ENCODE measurements around the gene AIPL1. TPM values are rescaled to one million over a fixed set of nuclear protein-coding genes. Genes with fewer than 3 reads are reported as not detected.

Gene AIPL1
- total and polyA plus RNA-seq, 10 donors: 0.10 to 0.34 (median 0.26) TPM; not detected in 4

- WGBS, 5 donors: 82 to 89% (median 84%) methylated on average over 20 to 24 of the region's 24 CpGs
- TF ChIP-seq POLR2A (IDR thresholded peaks at IDR 0.05) (no peak), CTCF (IDR thresholded peaks at IDR 0.05 in 8 of 11, conservative IDR thresholded peaks at IDR 0.05 in 3 of 11) (no peak), POLR2AphosphoS5 (IDR thresholded peaks at IDR 0.05) (peak in 1 of 3 donors; percentile 15)
These were observed 28.9 kb upstream of the AIPL1 start for GRCh38 chr17:6463616-6464445.

GRCh38 chr17:6462692-6463091 is 27.8 kb upstream of the AIPL1 start:
- no peak overlapping the region for H3K4me3 ChIP-seq
- H3K9me3 ChIP-seq: no peaks in the 10 kb centered on the region
- TF ChIP-seq POLR2AphosphoS5 (IDR thresholded peaks at IDR 0.05): no peak
- TF ChIP-seq POLR2A (IDR thresholded peaks at IDR 0.05): no peak
- no peak for TF ChIP-seq CTCF (IDR thresholded peaks at IDR 0.05 in 8 of 11, conservative IDR thresholded peaks at IDR 0.05 in 3 of 11)
- H3K4me1 ChIP-seq: peaks cover under 1 to 67% (median 21%) of the 10 kb centered on the region in 6 donors
- WGBS, 5 donors: 69 to 90% (median 83%) methylated on average over 2 of the region's 2 CpGs
- intact Hi-C loops (cut with DNase I; ENCODE audit: low total_unique reads): no loop called here
- peak; percentile 34 for DNase-seq
- H3K27ac ChIP-seq: peak overlapping the region in 4 of 8 donors; percentile 1 to 53 (median 9)
- peaks cover 0 to 87% (median 17%) of the 10 kb centered on the region in 6 donors for H3K36me3 ChIP-seq
- no peaks in the 10 kb centered on the region for H3K27me3 ChIP-seq (replicated peaks in 1 of 7)

More at GRCh38 chr17:6463616-6464445, 28.9 kb upstream of the AIPL1 start:
- H3K36me3 ChIP-seq: peaks cover 0 to 92% (median 21%) of the 10 kb centered on the region in 6 donors
- intact Hi-C loops (cut with DNase I; ENCODE audit: low total_unique reads): no loop called here
- no peaks in the 10 kb centered on the region for H3K9me3 ChIP-seq
- H3K4me3 ChIP-seq: no peak overlapping the region
- H3K27ac ChIP-seq: peak overlapping the region in 3 of 8 donors; percentile 14 to 53 (median 16)
- peak; percentile 63 for DNase-seq
- H3K27me3 ChIP-seq (replicated peaks in 1 of 7): no peaks in the 10 kb centered on the region
- H3K4me1 ChIP-seq: peaks cover 0 to 55% (median 20%) of the 10 kb centered on the region in 6 donors

- Histone ChIP-seq H3K4me3 (no peak overlapping the region), H3K36me3 (peaks cover 0 to 85% (median 17%) of the 10 kb centered on the region in 6 donors), H3K27ac (peak overlapping the region in 5 of 8 donors; percentile 20 to 53 (median 40)), H3K9me3 (no peaks in the 10 kb centered on the region), H3K27me3 (replicated peaks in 1 of 7) (no peaks in the 10 kb centered on the region), H3K4me1 (peaks cover 3 to 74% (median 27%) of the 10 kb centered on the region in 6 donors)
- intact Hi-C loops (cut with DNase I; ENCODE audit: low total_unique reads): no loop called here
- TF ChIP-seq POLR2A (IDR thresholded peaks at IDR 0.05): no peak
- no peak for TF ChIP-seq POLR2AphosphoS5 (IDR thresholded peaks at IDR 0.05)
- TF ChIP-seq CTCF (IDR thresholded peaks at IDR 0.05 in 8 of 11, conservative IDR thresholded peaks at IDR 0.05 in 3 of 11): no peak
- 66 to 75% (median 72%) methylated on average over 10 of the region's 10 CpGs for WGBS, 5 donors
- peak; percentile 24 for DNase-seq
These were observed 27.0 kb upstream of the AIPL1 start for GRCh38 chr17:6461792-6462524.
